C4-2B (cell line): ENCODE results near the gene PARP4.
"Not testable (repeated sequence)": the region's sequence is repeated elsewhere in the genome, so short reads cannot be mapped to it uniquely, and the experiment has no call there.

Experiments used
- H3K27ac ChIP-seq: fragments of 450-650 bp; 2 replicates; pipeline ENCODE4 v1.5.1; 2017
- CTCF ChIP-seq: fragments of 450-650 bp; conservative IDR thresholded peaks from 2 replicates; pipeline ENCODE4 v1.5.1; 2017; ENCODE audit warnings: mild to moderate bottlenecking
- ZFX ChIP-seq: fragments of 450-650 bp; IDR thresholded peaks from 2 replicates; pipeline ENCODE4 v1.6.1; 2017

Gene PARP4

GRCh38 chr13:24511816-24512196 is 772 bp downstream of the PARP4 start:
- H3K27ac ChIP-seq = peak overlapping the region; percentile 89
- no peak for TF ChIP-seq CTCF

DNA sequence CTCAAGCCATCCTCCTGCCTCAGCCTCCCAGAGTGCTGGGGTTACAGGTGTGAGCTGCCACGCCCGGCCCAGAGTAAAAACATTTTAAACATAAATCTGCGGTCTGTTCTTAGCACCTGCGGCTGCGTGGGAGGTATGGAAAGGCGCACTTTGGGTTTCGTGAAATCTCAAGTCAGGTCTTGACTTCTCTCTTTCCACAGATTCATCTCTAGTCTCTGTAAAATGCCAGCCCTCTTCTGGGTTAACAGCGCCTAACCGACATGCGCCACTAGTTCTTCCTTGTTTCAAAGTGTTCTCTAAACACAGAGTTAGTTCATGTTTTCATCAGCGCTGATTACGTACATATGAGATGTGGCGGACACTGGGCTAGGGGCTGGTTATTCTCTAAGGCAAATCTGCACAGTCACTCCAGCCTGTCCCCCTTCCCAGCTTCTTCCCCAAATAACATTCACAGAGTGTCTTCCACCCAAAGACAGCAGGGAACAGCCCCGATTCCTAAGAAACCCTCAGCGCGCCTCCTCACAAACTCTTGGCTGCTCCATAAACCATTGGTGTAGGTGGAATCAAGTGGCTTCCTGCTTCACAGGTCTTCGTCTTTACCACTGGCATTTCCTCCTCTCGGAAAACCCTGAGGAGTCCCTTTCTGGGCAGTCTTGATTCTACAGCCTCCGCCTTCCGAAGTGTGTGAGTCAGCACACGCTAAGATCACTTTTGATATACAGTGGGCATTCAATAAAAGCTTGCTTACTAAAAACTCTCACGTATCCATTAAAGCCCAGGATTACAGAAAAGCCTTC is 1.4 kb downstream of the PARP4 start:
- no peak for TF ChIP-seq ZFX
- no peak for TF ChIP-seq CTCF
- peak overlapping the region; percentile 89 for H3K27ac ChIP-seq

DNA sequence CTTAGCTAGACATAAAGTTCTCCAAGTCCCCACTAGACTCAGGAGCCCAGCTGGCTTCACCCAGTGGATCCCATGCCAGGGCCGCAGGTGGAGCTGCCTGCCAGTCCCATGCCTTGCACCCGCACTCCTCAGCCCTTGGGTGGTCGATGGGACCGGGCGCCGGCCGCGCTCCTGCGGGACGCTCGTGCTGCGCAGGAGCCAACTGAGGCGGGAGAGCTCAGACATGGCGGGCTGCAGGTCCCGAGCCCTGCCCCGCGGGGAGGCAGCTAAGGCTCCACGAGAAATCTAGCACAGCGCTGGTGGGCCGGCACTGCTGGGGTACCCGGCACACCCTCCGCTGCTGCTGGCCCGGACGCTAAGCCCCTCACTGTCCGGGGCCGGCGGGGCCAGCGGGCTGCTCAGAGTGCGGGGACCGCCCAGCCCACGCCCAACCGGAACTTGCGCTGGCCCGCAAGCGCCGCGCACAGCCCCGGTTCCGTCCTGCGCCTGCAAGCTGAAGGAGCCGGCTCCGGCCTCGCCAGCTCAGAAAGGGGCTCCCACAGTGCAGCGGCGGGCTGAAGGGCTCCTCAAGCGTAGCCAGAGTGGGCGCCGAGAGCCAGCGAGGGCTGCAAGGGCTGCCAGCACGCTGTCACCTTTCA is 5.8 kb downstream of the PARP4 start:
- H3K27ac ChIP-seq = no peak overlapping the region
- TF ChIP-seq ZFX (no peak), CTCF (no peak)

DNA sequence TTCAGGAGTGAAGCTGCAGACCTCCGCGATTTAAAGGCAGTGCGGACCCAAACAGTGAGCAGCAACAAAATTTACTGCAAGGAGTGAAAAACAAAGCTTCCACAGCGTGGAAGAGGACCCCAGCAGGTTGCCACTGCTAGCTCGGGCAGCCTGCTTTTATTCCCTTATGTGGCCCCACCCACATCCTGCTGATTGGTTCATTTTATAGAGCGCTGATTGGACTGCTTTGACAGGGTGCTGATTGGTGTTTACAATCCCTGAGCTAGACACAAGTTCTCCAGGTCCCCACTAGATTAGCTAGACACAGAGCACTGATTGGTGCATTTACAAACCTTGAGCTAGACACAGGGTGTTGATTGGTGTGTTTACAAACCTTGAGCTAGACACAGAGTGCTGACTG is 6.3 kb downstream of the PARP4 start:
- not testable (repeated sequence) for H3K27ac ChIP-seq

GRCh38 chr13:24505756-24506155 is 6.8 kb downstream of the PARP4 start:
- TF ChIP-seq CTCF = no peak
- TF ChIP-seq ZFX = no peak
- no peak overlapping the region for H3K27ac ChIP-seq

- TF ChIP-seq ZFX = no peak
- TF ChIP-seq CTCF = no peak
- H3K27ac ChIP-seq = no peak overlapping the region
Measured at GRCh38 chr13:24505256-24505655, 7.3 kb downstream of the PARP4 start.

- no peak for TF ChIP-seq CTCF
- H3K27ac ChIP-seq = no peak overlapping the region
Measured at GRCh38 chr13:24503379-24503696, 9.2 kb downstream of the PARP4 start.
